HEK293T (cell line): ENCODE data around the gene ANK3.

Experiments
- CTCF ChIA-PET: fragments of 350-600 bp; formaldehyde crosslinking; extraction: SDS; loops from one replicate; lab custom pipeline; 2021; ENCODE audit warnings: antibody characterized with exemption, inconsistent platforms; lab: Yijun Ruan, JAX
- POLR2A ChIA-PET: fragments of 350-600 bp; formaldehyde crosslinking; extraction: SDS; loops from one replicate; lab custom pipeline; 2020; ENCODE audit warnings: antibody characterized with exemption, inconsistent platforms; lab: Yijun Ruan, JAX
- DNase-seq: peaks from one replicate; pipeline ENCODE4 v3.0.0; 2012; ENCODE audit warnings: mixed read lengths; ENCODE audit errors: extremely low spot score
- ARNT ChIP-seq: fragments of 450-650 bp; IDR thresholded peaks from 2 replicates; pipeline ENCODE4 v1.6.1; 2017; ENCODE audit warnings: mild to moderate bottlenecking
- BHLHE40 ChIP-seq: fragments of 450-650 bp; IDR thresholded peaks from 2 replicates; pipeline ENCODE4 v1.6.1; 2016; ENCODE audit warnings: mild to moderate bottlenecking, moderate library complexity, borderline replicate concordance
- CTBP1 ChIP-seq: fragments of 450-650 bp; IDR thresholded peaks from 2 replicates; pipeline ENCODE4 v1.6.1; 2016; ENCODE audit warnings: borderline replicate concordance
- ELF4 ChIP-seq: fragments of 450-650 bp; IDR thresholded peaks from 2 replicates; pipeline ENCODE4 v1.6.1; 2017; ENCODE audit warnings: antibody characterized with exemption
- FOXA1 ChIP-seq: fragments of 450-650 bp; IDR thresholded peaks from 2 replicates; pipeline ENCODE4 v1.6.1; 2016; ENCODE audit warnings: mild to moderate bottlenecking
- FOXK2 ChIP-seq: fragments of 450-650 bp; IDR thresholded peaks from 2 replicates; pipeline ENCODE4 v1.6.1; 2016; ENCODE audit warnings: mild to moderate bottlenecking
- FOXM1 ChIP-seq: fragments of 450-650 bp; IDR thresholded peaks from 2 replicates; pipeline ENCODE4 v1.6.1; 2017; ENCODE audit warnings: mild to moderate bottlenecking, borderline replicate concordance
- HDGF ChIP-seq: fragments of 450-650 bp; IDR thresholded peaks from 2 replicates; pipeline ENCODE4 v1.6.1; 2017; ENCODE audit warnings: antibody characterized with exemption, borderline replicate concordance
- L3MBTL2 ChIP-seq: fragments of 450-650 bp; conservative IDR thresholded peaks from 2 replicates; pipeline ENCODE4 v1.6.1; 2016; ENCODE audit warnings: mild to moderate bottlenecking
- LEF1 ChIP-seq: fragments of 450-650 bp; IDR thresholded peaks from 2 replicates; pipeline ENCODE4 v1.6.1; 2017; ENCODE audit warnings: mild to moderate bottlenecking, borderline replicate concordance
- NFRKB ChIP-seq: fragments of 450-650 bp; IDR thresholded peaks from 2 replicates; pipeline ENCODE4 v1.6.1; 2016; ENCODE audit warnings: mild to moderate bottlenecking, moderate library complexity
- SP1 ChIP-seq: fragments of 450-650 bp; IDR thresholded peaks from 2 replicates; pipeline ENCODE4 v1.6.1; 2017
- SUZ12 ChIP-seq: fragments of 450-650 bp; IDR thresholded peaks from 2 replicates; pipeline ENCODE4 v1.6.1; 2016; ENCODE audit warnings: mild to moderate bottlenecking
- TARDBP ChIP-seq: fragments of 450-650 bp; IDR thresholded peaks from 2 replicates; pipeline ENCODE4 v1.6.1; 2016
- ZNF384 ChIP-seq: fragments of 450-650 bp; IDR thresholded peaks from 2 replicates; pipeline ENCODE4 v1.6.1; 2016
- TF ChIP-seq, protein P1 (sequence below): fragments of 450-650 bp; IDR thresholded peaks from 2 replicates; pipeline ENCODE4 v1.6.1; 2016

ANK3 gene

DNA sequence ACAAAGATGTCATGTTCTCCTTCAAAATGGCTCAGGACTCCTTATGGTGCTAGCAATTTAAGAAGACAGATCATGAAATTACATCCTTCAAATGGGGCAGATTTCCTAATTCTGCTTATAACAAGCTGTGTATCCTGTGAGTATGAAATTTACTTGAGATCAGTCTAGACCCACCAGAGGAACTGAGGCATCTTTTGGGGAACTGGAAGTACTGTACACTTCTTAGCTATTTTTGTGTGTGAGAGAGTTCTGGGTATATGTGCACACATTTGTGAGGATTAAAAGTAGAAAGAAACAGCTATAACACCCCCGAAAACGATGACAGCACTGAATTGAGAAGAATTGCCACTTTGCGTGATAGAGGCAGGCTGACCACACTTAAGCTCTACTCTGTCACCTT lies 296.4 kb downstream of the ANK3 start:
- no peak for TF ChIP-seq LEF1
- no peak for TF ChIP-seq FOXM1
- no peak for TF ChIP-seq ELF4
- no peak for TF ChIP-seq FOXK2
- TF ChIP-seq FOXA1 = no peak
- TF ChIP-seq SP1 = no peak
- TF ChIP-seq, protein P1, sequence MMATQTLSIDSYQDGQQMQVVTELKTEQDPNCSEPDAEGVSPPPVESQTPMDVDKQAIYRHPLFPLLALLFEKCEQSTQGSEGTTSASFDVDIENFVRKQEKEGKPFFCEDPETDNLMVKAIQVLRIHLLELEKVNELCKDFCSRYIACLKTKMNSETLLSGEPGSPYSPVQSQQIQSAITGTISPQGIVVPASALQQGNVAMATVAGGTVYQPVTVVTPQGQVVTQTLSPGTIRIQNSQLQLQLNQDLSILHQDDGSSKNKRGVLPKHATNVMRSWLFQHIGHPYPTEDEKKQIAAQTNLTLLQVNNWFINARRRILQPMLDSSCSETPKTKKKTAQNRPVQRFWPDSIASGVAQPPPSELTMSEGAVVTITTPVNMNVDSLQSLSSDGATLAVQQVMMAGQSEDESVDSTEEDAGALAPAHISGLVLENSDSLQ = no peak
- no peak for TF ChIP-seq NFRKB
- TF ChIP-seq HDGF = no peak
- no peak for TF ChIP-seq ZNF384
- TF ChIP-seq SUZ12 = no peak
- no peak for TF ChIP-seq L3MBTL2
- no peak for TF ChIP-seq ARNT
- TF ChIP-seq TARDBP = no peak
- TF ChIP-seq CTBP1 = no peak
- TF ChIP-seq BHLHE40 = no peak
- ChIA-PET CTCF (no interaction called here), POLR2A (no interaction called here)
- no peak for DNase-seq

DNA sequence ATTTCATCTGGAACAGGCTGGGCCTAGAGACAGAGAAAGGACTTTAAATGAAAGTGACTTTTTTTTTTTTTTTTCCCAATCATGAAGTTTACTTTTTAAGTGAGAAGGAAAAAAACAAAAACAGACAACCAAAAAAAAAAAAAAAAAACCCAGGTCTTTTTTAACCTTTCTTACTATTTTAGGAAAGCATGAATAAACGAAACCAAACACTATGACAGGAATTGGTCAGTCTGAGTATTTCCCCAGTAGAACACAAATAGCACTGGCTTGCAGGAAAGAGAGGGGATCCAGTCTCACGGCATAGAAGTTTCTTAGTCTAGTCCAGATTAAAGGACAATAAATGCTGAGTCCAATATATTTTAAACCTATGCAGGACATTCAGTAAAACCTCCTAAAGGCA lies 302.8 kb downstream of the ANK3 start:
- TF ChIP-seq ELF4 = no peak
- no peak for TF ChIP-seq LEF1
- TF ChIP-seq FOXM1 = no peak
- TF ChIP-seq FOXA1 = no peak
- TF ChIP-seq ARNT = no peak
- no peak for TF ChIP-seq BHLHE40
- TF ChIP-seq CTBP1 = no peak
- TF ChIP-seq SUZ12 = no peak
- no peak for TF ChIP-seq HDGF
- no peak for TF ChIP-seq NFRKB
- TF ChIP-seq, protein P1 = no peak
- no peak for TF ChIP-seq SP1
- no peak for TF ChIP-seq L3MBTL2
- TF ChIP-seq FOXK2 = no peak
- no peak for TF ChIP-seq TARDBP
- no peak for TF ChIP-seq ZNF384
- CTCF ChIA-PET = no interaction called here
- DNase-seq = no peak
- POLR2A ChIA-PET = no interaction called here

DNA sequence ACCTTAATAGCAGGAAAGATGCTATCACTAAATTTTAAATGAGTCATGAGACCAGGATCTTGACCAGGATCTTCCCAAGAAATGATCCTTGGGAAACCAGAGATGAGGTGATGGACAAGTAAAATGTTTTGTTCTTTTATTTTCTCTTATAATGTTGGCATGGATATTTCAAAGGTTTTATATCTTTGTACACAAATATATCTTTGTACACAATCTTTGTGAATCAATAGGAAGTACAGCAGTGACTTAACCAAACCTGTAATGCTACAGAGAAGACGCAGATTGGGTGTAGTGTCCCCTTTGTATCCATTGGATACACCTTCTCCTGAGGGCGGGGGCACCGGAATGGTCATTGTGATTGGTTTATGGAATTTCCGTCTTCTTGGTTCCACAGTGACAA lies 303.3 kb downstream of the ANK3 start:
- TF ChIP-seq BHLHE40 = no peak
- POLR2A ChIA-PET = no interaction called here
- DNase-seq = no peak
- CTCF ChIA-PET = no interaction called here

DNA sequence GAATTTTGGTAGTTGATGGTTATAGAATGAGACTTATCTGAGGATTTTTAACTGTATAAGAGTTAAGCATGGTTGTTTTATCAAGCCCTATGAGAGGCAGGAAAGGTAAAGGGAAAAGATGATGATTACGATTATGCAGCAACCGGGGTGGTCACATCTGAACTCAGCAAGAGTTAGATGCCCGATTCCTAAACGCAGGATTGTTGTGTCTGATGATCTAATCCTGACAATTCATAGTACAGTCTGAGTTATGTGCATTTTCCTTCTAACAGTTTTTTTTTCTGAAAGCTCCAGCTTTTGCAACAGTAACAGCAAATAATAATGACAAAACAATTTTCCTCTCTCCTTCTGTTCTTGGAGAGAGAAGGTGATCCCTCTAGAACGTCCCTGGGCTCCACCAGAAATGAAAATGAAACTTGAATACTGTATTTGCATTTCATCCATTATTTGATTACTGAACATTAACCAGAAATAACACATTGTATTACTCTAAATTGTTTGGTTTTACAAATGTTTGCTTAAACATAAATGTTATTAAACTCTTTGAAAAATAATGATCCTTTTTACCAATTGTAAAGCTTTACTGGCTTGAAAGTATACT lies 306.8 kb downstream of the ANK3 start:
- DNase-seq = no peak
- no peak for TF ChIP-seq TARDBP
- no peak for TF ChIP-seq ARNT
- TF ChIP-seq FOXA1 = no peak
- TF ChIP-seq, protein P1 = no peak
- TF ChIP-seq ELF4 = no peak
- ChIA-PET CTCF (no interaction called here), POLR2A (no interaction called here)

DNA sequence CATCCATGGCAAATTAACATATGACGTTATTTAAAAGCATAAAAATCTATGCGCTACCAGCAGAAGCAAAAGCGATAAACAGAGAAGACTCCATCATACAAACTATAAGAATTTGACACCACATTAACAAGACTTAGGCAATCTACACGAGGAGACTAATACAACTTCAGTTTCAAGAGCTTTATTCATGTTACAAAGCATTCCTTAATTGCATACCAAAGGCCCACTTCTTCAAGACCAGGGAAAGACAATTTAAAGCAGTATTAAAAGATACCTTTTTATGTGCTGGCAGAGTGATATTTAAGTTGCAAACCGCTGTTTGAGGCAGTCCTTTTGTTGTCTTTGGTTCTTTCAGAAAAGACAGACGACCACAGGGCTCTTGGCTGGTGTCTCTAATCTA lies 307.3 kb downstream of the ANK3 start:
- CTCF ChIA-PET = no interaction called here
- TF ChIP-seq FOXA1 (no peak), SP1 (no peak), FOXK2 (no peak), NFRKB (no peak), ZNF384 (no peak), HDGF (no peak), LEF1 (no peak), ARNT (no peak), TARDBP (no peak), CTBP1 (no peak), BHLHE40 (no peak), SUZ12 (no peak), L3MBTL2 (no peak), FOXM1 (no peak), ELF4 (no peak)
- TF ChIP-seq, protein P1 = no peak
- DNase-seq = no peak
- POLR2A ChIA-PET = no interaction called here
